Sigmoid colon (tissue), 7 donors: ENCODE results near the gene PREP. TPM values are rescaled to one million over a fixed set of nuclear protein-coding genes. Genes with fewer than 3 reads are reported as not detected.

Experiments used
- DNase-seq: peaks from one replicate; pipeline ENCODE4 v3.0.0-alpha.2; 2019
- H3K27ac ChIP-seq, 4 donors: fragments of 200-600 bp; sonication (generic); one replicate each; pipeline ENCODE4 v1.5.1; 2016 to 2019; ENCODE audit warnings: mild to moderate bottlenecking in 1 of 4
- H3K27me3 ChIP-seq, 3 donors: fragments of 200-600 bp; sonication (generic); one replicate each; pipeline ENCODE4 v1.5.1; 2019; ENCODE audit warnings: mild to moderate bottlenecking in 1 of 3
- H3K36me3 ChIP-seq, 4 donors: fragments of 200-600 bp; sonication (generic); one replicate each; pipeline ENCODE4 v1.5.1; 2016 to 2019
- H3K4me1 ChIP-seq, 4 donors: fragments of 200-600 bp; sonication (generic); one replicate each; pipeline ENCODE4 v1.5.1; 2017 to 2019
- H3K4me3 ChIP-seq, 4 donors: fragments of 200-600 bp; sonication (generic); one replicate each; pipeline ENCODE4 v1.5.1; 2017 to 2019; ENCODE audit warnings: mild to moderate bottlenecking in 2 of 4, moderate library complexity in 1 of 4
- H3K9me3 ChIP-seq, 4 donors: fragments of 200-600 bp in 3 of 4; sonication (generic) in 3 of 4; one replicate each; pipeline versions ENCODE4 v1.5.1 to v1.6.1; 2013 to 2019
- EP300 ChIP-seq, 4 donors: sonication (generic); formaldehyde crosslinking; IDR thresholded peaks; one replicate each; pipeline ENCODE4 v1.6.1; 2017; ENCODE audit warnings: antibody characterized with exemption in 4 of 4
- POLR2A ChIP-seq, 2 donors: fragments of 450-650 bp; IDR thresholded peaks; one replicate each; pipeline ENCODE4 v1.6.1; 2016; ENCODE audit warnings: antibody characterized with exemption in 2 of 2, mild to moderate bottlenecking in 2 of 2, moderate library complexity in 2 of 2
- POLR2AphosphoS5 ChIP-seq, 4 donors: sonication (generic); formaldehyde crosslinking; IDR thresholded peaks; one replicate each; pipeline ENCODE4 v1.6.1; 2017; ENCODE audit warnings: antibody characterized with exemption in 4 of 4
- WGBS, 2 donors: extraction: QIAGEN DNeasy Blood & Tissue Kit; methylation state at CpG; one replicate each; pipeline ENCODE4 v1.1.7; 2013; 5-methylcytosine and 5-hydroxymethylcytosine counted together
- intact Hi-C: fragments of 100-400 bp; cut with DNase I; formaldehyde crosslinking; loops from one replicate; pipeline ENCODE4 v1.15.1; 2023
- polyA plus RNA-seq, 3 donors: library from polyadenylated mRNA; stranded (reverse); fragments of 200-250 nt; gene quantifications; one replicate each; pipeline ENCODE4 v1.2.3, GENCODE V29; 2013
- total RNA-seq, 4 donors: library from RNA; depleted of rRNA; stranded (reverse); fragments of >200 nt; gene quantifications; one replicate each; pipeline ENCODE4 v1.1.0, GENCODE V29; 2016
- TF ChIP-seq, protein P1 (sequence below), 4 experiments: fragments of 450-650 bp in 3 of 4; fragments of 200-600 bp in 1 of 4; IDR thresholded peaks; one replicate each; pipeline ENCODE4 v1.5.1; 2016 to 2019; ENCODE audit warnings: antibody characterized with exemption in 4 of 4, mild to moderate bottlenecking in 3 of 4, moderate library complexity in 2 of 4
- donor health status: healthy with polysubstance abuse.
- donor health status: Bipolar disorder and iron deficiency.
- donor health status: healthy.

Gene PREP
- total and polyA plus RNA-seq, 7 donors = 14.1 to 47.9 (median 23.5) TPM

DNA sequence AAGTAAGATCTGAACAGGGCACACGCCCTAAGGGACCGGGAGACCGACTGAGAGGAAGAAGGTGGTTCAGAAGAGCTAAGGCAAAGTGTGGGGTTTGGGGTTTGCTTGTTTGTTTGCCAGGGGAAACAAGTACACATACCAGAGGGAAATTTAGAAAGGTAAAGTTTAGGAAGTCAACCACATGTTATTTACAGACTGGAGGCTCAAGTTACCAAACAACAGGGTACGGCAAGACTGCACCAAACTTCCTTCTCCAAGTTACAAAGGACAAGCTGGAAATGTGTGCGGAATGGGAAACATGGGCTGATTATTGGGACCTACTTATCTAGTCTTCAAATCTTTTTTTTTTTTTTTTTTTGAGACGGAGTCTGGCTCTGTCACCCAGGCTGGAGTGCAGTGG lies 11.2 kb downstream of the PREP start:
- TF ChIP-seq POLR2A (IDR thresholded peaks at IDR 0.05) (no peak), POLR2AphosphoS5 (IDR thresholded peaks at IDR 0.05) (no peak), EP300 (IDR thresholded peaks at IDR 0.05) (no peak)
- TF ChIP-seq, protein P1, sequence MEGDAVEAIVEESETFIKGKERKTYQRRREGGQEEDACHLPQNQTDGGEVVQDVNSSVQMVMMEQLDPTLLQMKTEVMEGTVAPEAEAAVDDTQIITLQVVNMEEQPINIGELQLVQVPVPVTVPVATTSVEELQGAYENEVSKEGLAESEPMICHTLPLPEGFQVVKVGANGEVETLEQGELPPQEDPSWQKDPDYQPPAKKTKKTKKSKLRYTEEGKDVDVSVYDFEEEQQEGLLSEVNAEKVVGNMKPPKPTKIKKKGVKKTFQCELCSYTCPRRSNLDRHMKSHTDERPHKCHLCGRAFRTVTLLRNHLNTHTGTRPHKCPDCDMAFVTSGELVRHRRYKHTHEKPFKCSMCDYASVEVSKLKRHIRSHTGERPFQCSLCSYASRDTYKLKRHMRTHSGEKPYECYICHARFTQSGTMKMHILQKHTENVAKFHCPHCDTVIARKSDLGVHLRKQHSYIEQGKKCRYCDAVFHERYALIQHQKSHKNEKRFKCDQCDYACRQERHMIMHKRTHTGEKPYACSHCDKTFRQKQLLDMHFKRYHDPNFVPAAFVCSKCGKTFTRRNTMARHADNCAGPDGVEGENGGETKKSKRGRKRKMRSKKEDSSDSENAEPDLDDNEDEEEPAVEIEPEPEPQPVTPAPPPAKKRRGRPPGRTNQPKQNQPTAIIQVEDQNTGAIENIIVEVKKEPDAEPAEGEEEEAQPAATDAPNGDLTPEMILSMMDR (IDR thresholded peaks at IDR 0.05) = no peak
- 93 to 94% methylated on average over 6 of the region's 6 CpGs for WGBS, 2 donors

DNA sequence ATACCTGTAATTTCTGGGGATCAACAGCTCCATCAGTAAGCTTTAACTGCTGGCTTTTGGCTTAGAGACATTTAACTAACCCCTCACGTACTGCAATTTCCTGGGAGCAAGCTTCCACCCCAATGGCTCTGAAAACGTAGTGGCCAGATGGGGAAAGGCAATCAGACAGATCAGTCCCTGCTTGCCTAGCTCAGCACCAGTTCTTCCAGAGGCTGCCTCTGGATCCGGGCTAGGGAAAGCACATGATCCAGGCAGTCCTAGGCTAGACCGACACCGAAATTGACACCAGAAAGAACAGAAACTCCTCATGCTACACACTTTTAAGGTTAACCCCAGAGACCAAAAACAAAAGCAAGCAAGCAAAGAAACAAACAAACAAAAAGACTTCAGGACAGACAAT lies 13.3 kb downstream of the PREP start:
- WGBS, 2 donors = 51 to 78% methylated on average over 5 of the region's 5 CpGs
- DNase-seq = no peak
- TF ChIP-seq POLR2A (IDR thresholded peaks at IDR 0.05) = no peak
- TF ChIP-seq, protein P1 (IDR thresholded peaks at IDR 0.05) = no peak
- no peak for TF ChIP-seq EP300 (IDR thresholded peaks at IDR 0.05)
- TF ChIP-seq POLR2AphosphoS5 (IDR thresholded peaks at IDR 0.05) = no peak
- Histone ChIP-seq H3K9me3 (no peaks in the 10 kb centered on the region), H3K27ac (no peak overlapping the region), H3K27me3 (no peaks in the 10 kb centered on the region), H3K4me1 (no peaks in the 10 kb centered on the region), H3K4me3 (no peak overlapping the region), H3K36me3 (peaks cover 0 to 3% (median under 1%) of the 10 kb centered on the region in 4 donors)
- intact Hi-C loops = no loop called here

More for the DNA sequence above, 11.2 kb downstream of the PREP start:
- Histone ChIP-seq H3K4me1 (no peaks in the 10 kb centered on the region), H3K36me3 (peaks cover 0 to 25% (median 5%) of the 10 kb centered on the region in 4 donors), H3K9me3 (no peaks in the 10 kb centered on the region), H3K27ac (no peak overlapping the region), H3K4me3 (no peak overlapping the region), H3K27me3 (no peaks in the 10 kb centered on the region)
- no peak for DNase-seq
- intact Hi-C loops = no loop called here

DNA sequence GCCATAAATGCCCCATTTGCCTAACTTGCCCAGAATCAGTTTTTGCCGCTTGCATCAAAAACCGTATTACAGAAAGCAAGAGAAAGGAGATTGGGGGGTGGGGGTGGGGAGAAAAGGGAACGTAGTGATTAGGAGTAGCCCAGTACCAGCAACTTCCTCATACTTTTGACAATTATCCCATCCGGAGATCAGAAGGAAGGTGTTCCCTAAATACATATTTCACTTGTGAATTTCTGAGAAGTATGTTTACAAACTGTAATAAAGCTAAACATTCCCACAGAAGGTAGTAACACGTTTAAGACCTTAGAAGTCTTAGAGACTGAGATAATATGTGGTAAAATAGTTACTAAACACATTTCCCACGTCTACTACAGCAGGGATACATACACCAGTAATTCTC lies 14.5 kb downstream of the PREP start:
- WGBS, 2 donors = 18 to 60% methylated on average over 6 of the region's 6 CpGs
- no peak for DNase-seq
- Histone ChIP-seq H3K27me3 (no peaks in the 10 kb centered on the region), H3K4me3 (no peak overlapping the region), H3K9me3 (no peaks in the 10 kb centered on the region), H3K4me1 (peaks cover 0 to 4% (median 0%) of the 10 kb centered on the region in 4 donors), H3K36me3 (no peaks in the 10 kb centered on the region), H3K27ac (no peak overlapping the region)
- intact Hi-C loops = no loop called here
- TF ChIP-seq POLR2AphosphoS5 (IDR thresholded peaks at IDR 0.05) (no peak), POLR2A (IDR thresholded peaks at IDR 0.05) (no peak), EP300 (IDR thresholded peaks at IDR 0.05) (no peak)
- TF ChIP-seq, protein P1 (IDR thresholded peaks at IDR 0.05) = no peak

DNA sequence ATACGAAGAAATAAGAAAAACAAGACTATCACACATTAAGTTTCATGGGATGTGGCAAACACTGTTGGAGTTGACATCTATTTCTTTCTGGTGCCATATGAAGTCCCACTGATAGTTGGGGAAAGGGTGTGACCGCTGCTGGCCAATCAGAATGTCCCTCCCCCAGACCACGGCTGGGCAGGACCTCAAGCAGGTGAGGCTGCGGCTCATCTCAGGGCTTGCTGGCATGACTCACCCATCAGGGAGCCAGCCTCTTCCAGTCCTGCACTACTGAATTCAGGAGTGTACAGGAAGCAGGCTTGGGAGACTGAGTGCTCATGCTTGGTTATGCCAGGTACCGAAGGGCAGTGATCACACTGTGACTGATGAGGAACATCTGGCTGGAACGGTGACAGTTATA lies 18.9 kb downstream of the PREP start:
- intact Hi-C loops = no loop called here
- WGBS, 2 donors = 58 to 77% methylated on average over 6 of the region's 6 CpGs
- H3K4me3 ChIP-seq = no peak overlapping the region
- H3K4me1 ChIP-seq = peaks cover 0 to 23% (median 4%) of the 10 kb centered on the region in 4 donors
- H3K27me3 ChIP-seq = no peaks in the 10 kb centered on the region
- no peaks in the 10 kb centered on the region for H3K36me3 ChIP-seq
- no peak for DNase-seq
- TF ChIP-seq POLR2A (IDR thresholded peaks at IDR 0.05) (no peak), EP300 (IDR thresholded peaks at IDR 0.05) (no peak)
- H3K9me3 ChIP-seq = no peaks in the 10 kb centered on the region
- H3K27ac ChIP-seq = no peak overlapping the region

DNA sequence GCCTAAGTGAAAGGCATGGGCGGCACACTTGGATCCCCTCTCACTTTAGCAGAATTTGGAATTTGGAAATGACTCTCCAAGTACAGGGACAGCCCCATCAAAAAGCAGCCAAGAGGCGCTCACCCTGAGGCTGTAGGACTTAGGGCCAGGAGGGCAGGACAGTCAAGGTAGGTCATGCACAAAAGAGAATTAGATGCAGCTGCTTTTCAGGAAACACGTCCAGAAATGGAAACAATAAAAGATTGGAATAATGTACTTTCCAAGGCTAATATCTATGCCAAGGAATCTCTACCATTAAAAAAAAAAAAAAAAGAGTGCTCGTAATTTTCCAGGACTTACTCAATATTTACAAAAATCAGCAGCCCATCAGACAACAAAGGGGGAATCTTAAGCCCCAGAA lies 19.9 kb downstream of the PREP start:
- no peaks in the 10 kb centered on the region for H3K27me3 ChIP-seq
- 57 to 77% methylated on average over 4 of the region's 4 CpGs for WGBS, 2 donors
- no peaks in the 10 kb centered on the region for H3K36me3 ChIP-seq
- H3K9me3 ChIP-seq = no peaks in the 10 kb centered on the region
- no peak for DNase-seq
- H3K4me1 ChIP-seq = peaks cover 0 to 23% (median 4%) of the 10 kb centered on the region in 4 donors
- no peak for TF ChIP-seq POLR2A (IDR thresholded peaks at IDR 0.05)
- TF ChIP-seq EP300 (IDR thresholded peaks at IDR 0.05) = no peak
- TF ChIP-seq, protein P1 (IDR thresholded peaks at IDR 0.05) = no peak
- TF ChIP-seq POLR2AphosphoS5 (IDR thresholded peaks at IDR 0.05) = no peak
- intact Hi-C loops = no loop called here
- no peak overlapping the region for H3K27ac ChIP-seq
- H3K4me3 ChIP-seq = no peak overlapping the region
